Stimulated activated naive B cell treated with anti-CD40 and anti-IgM and Interleukin-4, amounts not matched to agents 10 μg/mL and 1 μg/mL and 100 μg/mL, for 72 hours (primary cell): ENCODE results near the gene GLT8D1.
"Not testable (repeated sequence)": the region's sequence is repeated elsewhere in the genome, so short reads cannot be mapped to it uniquely, and the experiment has no call there.

ENCODE experiments used
- ATAC-seq, 2 donors: fragments of 150-1000 bp; cut with Tn5 transposase; replicated peaks; 2 replicates each; pipeline ENCODE4 v1.10.0; 2021; ENCODE audit warnings: moderate library complexity in 1 of 2
- DNase-seq: peaks from one replicate; pipeline ENCODE4 v3.0.0; 2021
- H3K27ac Mint-ChIP-seq: one replicate; pipeline ENCODE4 v1.8.0; 2022; ENCODE audit warnings: mild to moderate bottlenecking, mixed read lengths
- H3K27me3 Mint-ChIP-seq, 2 donors: one replicate each; pipeline ENCODE4 v1.8.0; 2022; ENCODE audit warnings: mixed read lengths in 2 of 2
- H3K36me3 Mint-ChIP-seq, 2 donors: one replicate each; pipeline ENCODE4 v1.8.0; 2022; ENCODE audit warnings: mixed read lengths in 2 of 2, mild to moderate bottlenecking in 1 of 2
- H3K4me1 Mint-ChIP-seq, 2 donors: one replicate each; pipeline ENCODE4 v1.8.0; 2022; ENCODE audit warnings: mixed read lengths in 2 of 2, mild to moderate bottlenecking in 1 of 2
- H3K4me3 Mint-ChIP-seq, 2 donors: one replicate each; pipeline ENCODE4 v1.8.0; 2022; ENCODE audit warnings: mild to moderate bottlenecking in 2 of 2, mixed read lengths in 2 of 2, moderate library complexity in 1 of 2
- H3K9me3 Mint-ChIP-seq, 2 donors: one replicate each; pipeline ENCODE4 v1.8.0; 2022; ENCODE audit warnings: mixed read lengths in 2 of 2, mild to moderate bottlenecking in 1 of 2

Gene GLT8D1, protein sequence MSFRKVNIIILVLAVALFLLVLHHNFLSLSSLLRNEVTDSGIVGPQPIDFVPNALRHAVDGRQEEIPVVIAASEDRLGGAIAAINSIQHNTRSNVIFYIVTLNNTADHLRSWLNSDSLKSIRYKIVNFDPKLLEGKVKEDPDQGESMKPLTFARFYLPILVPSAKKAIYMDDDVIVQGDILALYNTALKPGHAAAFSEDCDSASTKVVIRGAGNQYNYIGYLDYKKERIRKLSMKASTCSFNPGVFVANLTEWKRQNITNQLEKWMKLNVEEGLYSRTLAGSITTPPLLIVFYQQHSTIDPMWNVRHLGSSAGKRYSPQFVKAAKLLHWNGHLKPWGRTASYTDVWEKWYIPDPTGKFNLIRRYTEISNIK

GRCh38 chr3:52705688-52706686 lies at the start of gene GLT8D1, which contains the start of gene SPCS1:
GLT8D1 (minus strand) TSS chr3:52705791; CDS start chr3:52700460, 5,331 bp downstream.
SPCS1 (plus strand) TSS chr3:52706106; CDS start chr3:52706247, 141 bp downstream.
- Mint-ChIP-seq H3K4me1 (peaks cover 19 to 48% of the 10 kb centered on the region in 2 donors), H3K4me3 (peak within 1 kb of the TSS; percentile 97 to 98), H3K27ac (peak within 1 kb of the TSS; percentile 97), H3K27me3 (no peaks in the 10 kb centered on the region), H3K36me3 (peaks cover 14 to 22% of the 10 kb centered on the region in 2 donors), H3K9me3 (no peaks in the 10 kb centered on the region)
- peak; percentile 92 to 93 for ATAC-seq
- peak; percentile 84 for DNase-seq

GRCh38 chr3:52754373-52754772 lies 48.8 kb upstream of the GLT8D1 start:
- ATAC-seq: no peak
- Mint-ChIP-seq H3K36me3 (peaks cover 45 to 67% of the 10 kb centered on the region in 2 donors), H3K9me3 (no peaks in the 10 kb centered on the region), H3K4me3 (no peak overlapping the region), H3K4me1 (peaks cover 0 to 6% of the 10 kb centered on the region in 2 donors), H3K27me3 (no peaks in the 10 kb centered on the region), H3K27ac (no peak overlapping the region)
- no peak for DNase-seq

DNA sequence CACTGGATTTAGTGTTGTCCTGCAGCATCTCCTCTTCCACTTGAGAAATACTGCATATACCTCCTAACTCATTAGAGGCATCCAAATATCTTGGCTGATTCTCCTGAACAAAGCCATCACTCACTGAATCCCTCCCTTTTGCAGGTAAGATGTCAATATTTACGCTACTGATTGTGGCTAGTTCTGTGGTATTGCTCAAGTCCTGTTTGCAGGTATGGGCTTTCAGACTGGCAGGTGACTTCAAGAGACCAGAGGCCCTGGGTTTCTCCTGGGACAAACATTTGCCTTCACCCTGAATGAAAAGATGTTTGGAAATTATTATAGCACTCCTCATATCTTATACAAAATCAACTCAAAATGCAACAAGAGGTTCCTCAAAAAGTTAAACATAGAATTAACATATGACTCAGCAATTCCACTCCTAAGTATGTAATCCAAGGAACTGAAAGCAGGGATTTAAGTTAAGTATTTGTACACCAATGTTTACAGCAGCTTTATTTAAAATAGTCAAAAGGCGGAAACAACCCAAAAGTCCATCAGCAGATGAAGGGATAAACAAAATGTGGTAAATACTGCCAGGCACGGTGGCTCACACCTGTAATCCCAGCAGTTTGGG lies 46.6 kb upstream of the GLT8D1 start:
- Mint-ChIP-seq H3K4me3 (no peak overlapping the region), H3K27me3 (no peaks in the 10 kb centered on the region), H3K27ac (no peak overlapping the region), H3K9me3 (no peaks in the 10 kb centered on the region), H3K4me1 (peaks cover 0 to 6% of the 10 kb centered on the region in 2 donors), H3K36me3 (peaks cover 38 to 58% of the 10 kb centered on the region in 2 donors)
- ATAC-seq: no peak
- DNase-seq: no peak

DNA sequence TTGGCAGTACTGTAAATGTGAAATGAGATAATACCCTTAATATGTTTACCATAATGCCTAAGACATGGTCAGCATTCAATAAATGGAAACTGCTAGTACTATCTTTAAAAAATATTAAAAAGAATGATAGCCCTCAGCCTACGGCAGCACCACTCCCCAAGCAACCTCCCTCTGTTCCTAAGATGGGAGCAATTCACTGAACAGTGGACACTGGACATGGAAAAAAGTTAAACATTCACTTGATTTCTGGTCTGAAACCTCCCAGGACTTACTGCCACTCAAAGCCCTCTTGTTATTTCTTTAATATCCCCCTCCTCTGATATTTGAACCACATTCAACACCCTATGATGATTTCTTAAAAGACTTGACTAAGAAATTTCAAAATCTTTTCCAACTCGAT lies 38.1 kb upstream of the GLT8D1 start:
- peaks cover 36 to 49% of the 10 kb centered on the region in 2 donors for H3K36me3 Mint-ChIP-seq
- no peaks in the 10 kb centered on the region for H3K4me1 Mint-ChIP-seq
- no peak overlapping the region for H3K4me3 Mint-ChIP-seq
- H3K9me3 Mint-ChIP-seq: no peaks in the 10 kb centered on the region
- no peak for DNase-seq
- H3K27me3 Mint-ChIP-seq: no peaks in the 10 kb centered on the region
- ATAC-seq: no peak
- H3K27ac Mint-ChIP-seq: no peak overlapping the region

GRCh38 chr3:52743152-52743551 lies 37.6 kb upstream of the GLT8D1 start:
- ATAC-seq (no peak), DNase-seq (no peak)
- H3K36me3 Mint-ChIP-seq: peaks cover 38 to 49% of the 10 kb centered on the region in 2 donors
- H3K27me3 Mint-ChIP-seq: no peaks in the 10 kb centered on the region
- no peaks in the 10 kb centered on the region for H3K9me3 Mint-ChIP-seq
- no peaks in the 10 kb centered on the region for H3K4me1 Mint-ChIP-seq
- no peak overlapping the region for H3K27ac Mint-ChIP-seq
- no peak overlapping the region for H3K4me3 Mint-ChIP-seq

GRCh38 chr3:52742418-52743041 lies 36.9 kb upstream of the GLT8D1 start:
- no peaks in the 10 kb centered on the region for H3K27me3 Mint-ChIP-seq
- H3K4me3 Mint-ChIP-seq: no peak overlapping the region
- H3K4me1 Mint-ChIP-seq: peaks cover 0 to under 1% of the 10 kb centered on the region in 2 donors
- ATAC-seq (peak in 1 of 2 donors; percentile 43), DNase-seq (no peak)
- H3K36me3 Mint-ChIP-seq: peaks cover 37 to 49% of the 10 kb centered on the region in 2 donors
- no peaks in the 10 kb centered on the region for H3K9me3 Mint-ChIP-seq
- H3K27ac Mint-ChIP-seq: no peak overlapping the region

DNA sequence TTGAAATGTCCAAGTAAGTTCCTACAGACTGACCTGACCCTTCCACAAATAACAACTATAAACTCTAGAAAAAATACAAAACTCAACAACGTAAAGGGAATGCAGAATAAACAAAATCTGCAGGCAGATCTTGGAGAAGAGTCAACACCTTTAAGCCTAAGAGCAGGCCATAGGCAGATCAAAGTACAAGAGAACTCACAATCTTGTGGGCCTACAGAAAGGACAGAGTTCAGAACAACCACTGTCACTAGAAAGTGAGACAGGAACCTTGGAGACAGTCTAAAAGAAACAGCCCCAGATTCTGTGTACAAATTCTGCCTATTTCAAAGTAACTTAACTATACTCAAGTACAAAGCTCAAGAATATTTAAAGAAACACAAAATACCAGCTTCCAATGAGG lies 34.1 kb upstream of the GLT8D1 start:
- H3K36me3 Mint-ChIP-seq: peaks cover 36 to 51% of the 10 kb centered on the region in 2 donors

GRCh38 chr3:52733256-52733891 lies 27.8 kb upstream of the GLT8D1 start:
- no peak for ATAC-seq
- H3K4me1 Mint-ChIP-seq: peaks cover 9 to 11% of the 10 kb centered on the region in 2 donors
- H3K27me3 Mint-ChIP-seq: no peaks in the 10 kb centered on the region
- no peak overlapping the region for H3K27ac Mint-ChIP-seq
- H3K36me3 Mint-ChIP-seq: peaks cover 61 to 77% of the 10 kb centered on the region in 2 donors
- DNase-seq: no peak
- H3K9me3 Mint-ChIP-seq: peaks cover 13 to 16% of the 10 kb centered on the region in 2 donors
- no peak overlapping the region for H3K4me3 Mint-ChIP-seq

More for the DNA sequence above, 34.1 kb upstream of the GLT8D1 start:
- no peak overlapping the region for H3K4me3 Mint-ChIP-seq
- H3K27ac Mint-ChIP-seq: no peak overlapping the region
- no peak for ATAC-seq
- no peaks in the 10 kb centered on the region for H3K9me3 Mint-ChIP-seq
- H3K4me1 Mint-ChIP-seq: peaks cover 0 to 1% of the 10 kb centered on the region in 2 donors
- no peaks in the 10 kb centered on the region for H3K27me3 Mint-ChIP-seq
- no peak for DNase-seq

DNA sequence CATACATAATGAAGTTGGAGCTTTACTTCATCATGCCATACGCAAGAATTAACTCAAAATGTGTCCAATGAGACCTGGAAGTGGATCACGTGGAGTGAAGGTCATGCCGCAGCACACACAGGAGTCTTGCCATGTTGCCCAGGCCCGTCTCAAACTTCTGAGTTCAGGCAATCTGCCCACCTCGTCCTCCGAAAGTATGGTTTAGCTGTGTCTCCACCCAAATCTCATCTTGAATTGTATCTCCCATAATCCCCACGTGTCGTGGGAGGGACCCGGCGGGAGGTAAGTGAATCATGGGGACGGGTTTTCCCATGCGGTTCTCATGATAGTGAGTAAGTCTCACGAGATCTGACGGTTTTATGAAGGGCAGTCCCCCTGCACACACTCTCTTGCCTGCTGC lies 26.0 kb upstream of the GLT8D1 start:
- H3K9me3 Mint-ChIP-seq: peaks cover 13 to 17% of the 10 kb centered on the region in 2 donors

GRCh38 chr3:52730681-52731080 lies 25.1 kb upstream of the GLT8D1 start:
- ATAC-seq: no peak
- H3K4me1 Mint-ChIP-seq: peaks cover 8 to 11% of the 10 kb centered on the region in 2 donors
- H3K27me3 Mint-ChIP-seq: no peaks in the 10 kb centered on the region
- H3K9me3 Mint-ChIP-seq: peaks cover 13 to 17% of the 10 kb centered on the region in 2 donors
- peaks cover 66 to 81% of the 10 kb centered on the region in 2 donors for H3K36me3 Mint-ChIP-seq
- no peak overlapping the region for H3K27ac Mint-ChIP-seq
- no peak overlapping the region for H3K4me3 Mint-ChIP-seq
- no peak for DNase-seq

More for the DNA sequence above, 26.0 kb upstream of the GLT8D1 start:
- H3K27ac Mint-ChIP-seq: no peak overlapping the region
- DNase-seq (no peak), ATAC-seq (no peak)
- peaks cover 8 to 11% of the 10 kb centered on the region in 2 donors for H3K4me1 Mint-ChIP-seq
- no peak overlapping the region for H3K4me3 Mint-ChIP-seq
- H3K36me3 Mint-ChIP-seq: peaks cover 62 to 81% of the 10 kb centered on the region in 2 donors
- H3K27me3 Mint-ChIP-seq: no peaks in the 10 kb centered on the region

DNA sequence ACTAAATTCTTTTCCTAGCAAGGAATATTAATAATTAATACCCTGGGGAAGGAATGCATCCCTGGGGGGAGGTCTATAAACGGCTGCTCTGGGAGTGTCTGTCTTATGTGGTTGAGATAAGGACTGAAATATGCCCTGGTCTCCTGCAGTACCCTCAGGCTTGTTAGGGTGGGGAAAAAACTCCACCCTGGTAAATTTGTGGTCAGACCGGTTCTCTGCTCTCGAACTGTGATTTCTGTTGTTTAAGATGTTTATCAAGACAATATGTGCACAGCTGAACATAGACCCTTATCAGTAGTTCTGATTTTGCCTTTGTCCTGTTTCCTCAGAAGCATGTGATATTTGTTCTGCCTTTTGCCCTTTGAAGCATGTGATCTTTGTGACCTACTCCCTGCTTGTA lies 23.2 kb upstream of the GLT8D1 start:
- Mint-ChIP-seq H3K36me3 (peaks cover 60 to 71% of the 10 kb centered on the region in 2 donors), H3K9me3 (peaks cover 13 to 17% of the 10 kb centered on the region in 2 donors), H3K4me1 (peaks cover 8 to 11% of the 10 kb centered on the region in 2 donors)
- not testable (repeated sequence) for H3K27ac Mint-ChIP-seq, H3K4me3 Mint-ChIP-seq, ATAC-seq, H3K27me3 Mint-ChIP-seq, DNase-seq

GRCh38 chr3:52724511-52724910 lies 18.9 kb upstream of the GLT8D1 start:
- Mint-ChIP-seq H3K27me3 (no peaks in the 10 kb centered on the region), H3K36me3 (peaks cover 37 to 48% of the 10 kb centered on the region in 2 donors), H3K4me3 (no peak overlapping the region), H3K9me3 (peaks cover 4 to 7% of the 10 kb centered on the region in 2 donors), H3K4me1 (peaks cover 12 to 26% of the 10 kb centered on the region in 2 donors), H3K27ac (no peak overlapping the region)
- DNase-seq (no peak), ATAC-seq (no peak)

GRCh38 chr3:52723935-52724334 lies 18.3 kb upstream of the GLT8D1 start:
- Mint-ChIP-seq H3K27me3 (no peaks in the 10 kb centered on the region), H3K27ac (no peak overlapping the region), H3K9me3 (peaks cover 4% of the 10 kb centered on the region in 2 donors), H3K36me3 (peaks cover 36 to 48% of the 10 kb centered on the region in 2 donors), H3K4me1 (peaks cover 12 to 26% of the 10 kb centered on the region in 2 donors), H3K4me3 (no peak overlapping the region)
- ATAC-seq: no peak
- DNase-seq: no peak
